IMR-90 (cell line): Measurements from ENCODE around the gene PRKCE. TPM values are rescaled to one million over a fixed set of nuclear protein-coding genes. Genes with fewer than 3 reads are reported as not detected.

Experiments
- ATAC-seq: fragments of 200-7000 bp; cut with Tn5 transposase; 2 replicates; pipeline ENCODE4 v1.9.1; 2020; ENCODE audit warnings: low read depth, mild to moderate bottlenecking, moderate library complexity
- BruUV-seq: library from RNA; stranded (reverse); fragments of 400-500 nt; replicated peaks from 2 replicates; lab custom pipeline; 2021; lab: Mats Ljungman, UMichigan
- CTCF ChIA-PET: fragments of 300-600 bp; formaldehyde crosslinking; extraction: SDS; loops from one replicate; lab custom pipeline; 2021; ENCODE audit warnings: antibody characterized with exemption; lab: Yijun Ruan, JAX
- POLR2A ChIA-PET: fragments of 300-600 bp; sonication (Branson Sonifier 250); formaldehyde crosslinking; loops from one replicate; lab custom pipeline; 2022; ENCODE audit warnings: antibody characterized with exemption; ENCODE audit not compliant: unreplicated experiment; lab: Charles Lee
- DNase-seq: peaks from one replicate; pipeline ENCODE4 v3.0.0; 2013
- H2AFZ ChIP-seq: replicated peaks from 2 replicates; pipeline ENCODE3; 2013; ENCODE audit warnings: low read length, mild to moderate bottlenecking; ENCODE audit not compliant: poor library complexity
- H2AK5ac ChIP-seq: 2 replicates; pipeline ENCODE4 v1.6.1; 2013; ENCODE audit warnings: low read depth, low read length, inconsistent platforms
- H2AK9ac ChIP-seq: replicated peaks from 2 replicates; pipeline ENCODE3; 2013; ENCODE audit warnings: mild to moderate bottlenecking, low read depth, low read length, moderate library complexity; ENCODE audit not compliant: poor library complexity
- H2BK120ac ChIP-seq: 2 replicates; pipeline ENCODE4 v1.6.1; 2013; ENCODE audit warnings: low read depth, low read length, inconsistent platforms
- H2BK15ac ChIP-seq: 3 replicates; pipeline ENCODE4 v1.6.1; 2013; ENCODE audit warnings: low read depth, low read length, inconsistent platforms
- H2BK20ac ChIP-seq: 2 replicates; pipeline ENCODE4 v1.6.1; 2013; ENCODE audit warnings: low read depth, mild to moderate bottlenecking, inconsistent platforms, low read length, moderate library complexity
- H2BK5ac ChIP-seq: 2 replicates; pipeline ENCODE4 v1.6.1; 2013; ENCODE audit warnings: mild to moderate bottlenecking, low read depth, low read length, inconsistent platforms; ENCODE audit not compliant: poor library complexity, severe bottlenecking
- H3K14ac ChIP-seq: replicated peaks from 2 replicates; pipeline ENCODE4 v1.6.1; 2013; ENCODE audit warnings: low read depth, low read length, inconsistent platforms
- H3K18ac ChIP-seq: 2 replicates; pipeline ENCODE4 v1.6.1; 2013; ENCODE audit warnings: low read depth, low read length, control low read depth
- H3K23ac ChIP-seq: 2 replicates; pipeline ENCODE4 v1.6.1; 2013; ENCODE audit warnings: low read depth, low read length, inconsistent platforms
- H3K27ac ChIP-seq: 2 replicates; pipeline ENCODE4 v1.5.1; 2013; ENCODE audit warnings: mild to moderate bottlenecking, control low read depth, low read length; ENCODE audit not compliant: insufficient read depth
- H3K27me3 ChIP-seq: 2 replicates; pipeline ENCODE4 v1.6.1; 2013; ENCODE audit warnings: low read length; ENCODE audit not compliant: control insufficient read depth, insufficient read depth
- H3K36me3 ChIP-seq: 2 replicates; pipeline ENCODE4 v1.6.1; 2013; ENCODE audit warnings: low read length, mixed read lengths; ENCODE audit not compliant: control insufficient read depth, insufficient read depth
- H3K4ac ChIP-seq: 2 replicates; pipeline ENCODE4 v1.6.1; 2013; ENCODE audit warnings: low read depth, low read length, inconsistent platforms
- H3K4me1 ChIP-seq: 2 replicates; pipeline ENCODE4 v1.6.1; 2013; ENCODE audit warnings: low read length, mixed read lengths; ENCODE audit not compliant: control insufficient read depth, insufficient read depth
- H3K4me2 ChIP-seq: 2 replicates; pipeline ENCODE4 v1.6.1; 2013; ENCODE audit warnings: low read depth, mild to moderate bottlenecking, control low read depth, low read length, moderate library complexity
- H3K4me3 ChIP-seq: 2 replicates; pipeline ENCODE4 v1.5.1; 2013; ENCODE audit warnings: low read depth, mild to moderate bottlenecking, control low read depth, low read length, moderate library complexity; ENCODE audit not compliant: insufficient read depth
- H3K56ac ChIP-seq: 2 replicates; pipeline ENCODE4 v1.6.1; 2013; ENCODE audit warnings: low read length, inconsistent platforms; ENCODE audit not compliant: insufficient read depth; ENCODE audit errors: extremely low read depth
- H3K79me1 ChIP-seq, 2 experiments: 2 replicates each; pipeline ENCODE4 v1.6.1; 2013; ENCODE audit warnings: low read length in 2 of 2, inconsistent platforms in 1 of 2, low read depth in 1 of 2
- H3K9ac ChIP-seq: 2 replicates; pipeline ENCODE4 v1.6.1; 2013; ENCODE audit warnings: low read depth, low read length, control low read depth
- H3K9me1 ChIP-seq: 2 replicates; pipeline ENCODE4 v1.6.1; 2013; ENCODE audit warnings: low read length, inconsistent platforms; ENCODE audit not compliant: insufficient read depth
- H3K9me3 ChIP-seq: 2 replicates; pipeline ENCODE4 v1.6.1; 2013; ENCODE audit warnings: low read length; ENCODE audit not compliant: control insufficient read depth, insufficient read depth
- H4K20me1 ChIP-seq: 2 replicates; pipeline ENCODE4 v1.6.1; 2013; ENCODE audit warnings: low read length, inconsistent platforms; ENCODE audit not compliant: insufficient read depth
- H4K5ac ChIP-seq: 2 replicates; pipeline ENCODE4 v1.6.1; 2013; ENCODE audit warnings: mild to moderate bottlenecking, low read depth, low read length, control low read depth
- H4K8ac ChIP-seq, 2 experiments: 2 replicates each; pipeline ENCODE4 v1.6.1; 2013; ENCODE audit warnings: low read depth in 2 of 2, low read length in 2 of 2, control low read depth in 1 of 2, inconsistent platforms in 1 of 2
- H4K91ac ChIP-seq: 2 replicates; pipeline ENCODE4 v1.6.1; 2013; ENCODE audit warnings: low read depth, low read length, inconsistent platforms; ENCODE audit not compliant: insufficient read depth
- NFE2L2 ChIP-seq: fragments of 150-350 bp; IDR thresholded peaks from 2 replicates; pipeline ENCODE4 v1.6.1; 2016; ENCODE audit warnings: low read depth, mild to moderate bottlenecking, low read length
- RAD21 ChIP-seq: IDR thresholded peaks from 2 replicates; pipeline ENCODE4 v1.6.1; 2012; ENCODE audit warnings: low read length, improper control_type of control experiment
- USF2 ChIP-seq: fragments of 150-350 bp; IDR thresholded peaks from 2 replicates; pipeline ENCODE4 v1.6.1; 2017; ENCODE audit warnings: mild to moderate bottlenecking, antibody characterized with exemption, low read length, low read depth
- WGBS, 2 experiments: methylation state at CpG; one replicate each; pipeline versions ENCODE4 v1.1.5 to v1.1.7; 2013; ENCODE audit warnings: missing lambda C conversion rate in 2 of 2; ENCODE audit not compliant: insufficient read length in 1 of 2; ENCODE audit errors: extremely low coverage in 2 of 2; 5-methylcytosine and 5-hydroxymethylcytosine counted together
- dilution Hi-C: fragments of 300-500 bp; cut with HindIII; formaldehyde crosslinking; loops from one replicate; pipeline ENCODE4 v1.14.3; 2018; ENCODE audit warnings: low sequenced_read_pairs; ENCODE audit not compliant: unreplicated experiment
- in situ Hi-C: fragments of 300-500 bp; cut with MboI; formaldehyde crosslinking; loops from 3 replicates; pipeline ENCODE4 v1.14.3; 2019; ENCODE audit warnings: low sequenced_read_pairs, inconsistent platforms, mixed read lengths
- intact Hi-C: fragments of 100-400 bp; cut with micrococcal nuclease; formaldehyde crosslinking; loops from 2 replicates; pipeline ENCODE4 v1.10.0; 2022
- polyA plus RNA-seq, 3 experiments: library from polyadenylated mRNA; depleted of rRNA; stranded (reverse); fragments of >200 nt; gene quantifications; 2 replicates each; pipeline ENCODE4 v1.2.3, GENCODE V29; 2012; ENCODE audit warnings: low replicate concordance in 1 of 3
- total RNA-seq: library from RNA; depleted of rRNA; stranded (reverse); fragments of >200 nt; gene quantifications from 2 replicates; pipeline ENCODE4 v1.2.3, GENCODE V29; 2012

PRKCE gene
- total and polyA plus RNA-seq, 2 of the 4 experiments (the other 2 are of a cell fraction): 8.1 to 32.4 TPM

- POLR2A ChIA-PET: no interaction called here
- no peaks in the 10 kb centered on the region for H3K27me3 ChIP-seq
- no peak overlapping the region for H3K4ac ChIP-seq
- H2AK5ac ChIP-seq: 0 out of 2 replicates have a peak overlapping the region, but pooled peaks have one; percentile 21
- no peak for DNase-seq
- H4K5ac ChIP-seq: no peak overlapping the region
- peaks cover 32% of the 10 kb centered on the region for H3K4me1 ChIP-seq
- no peak for TF ChIP-seq RAD21
- TF ChIP-seq USF2: no peak
- TF ChIP-seq NFE2L2: no peak
- H3K9me3 ChIP-seq: no peaks in the 10 kb centered on the region
- H4K8ac ChIP-seq: no peak overlapping the region
- no peak overlapping the region for H4K91ac ChIP-seq
- H2AK9ac ChIP-seq: no peak overlapping the region
- H4K20me1 ChIP-seq: no peaks in the 10 kb centered on the region
- H3K14ac ChIP-seq: no peak overlapping the region
- no peak overlapping the region for H3K4me3 ChIP-seq
- WGBS, 2 experiments: 52% methylated on average over 2 of the region's 6 CpGs; no CpG with 5 or more reads in 1 of the 2 experiments
- H3K56ac ChIP-seq: no peak overlapping the region
- no peak overlapping the region for H3K18ac ChIP-seq
- no peak overlapping the region for H3K9ac ChIP-seq
- no peak overlapping the region for H3K23ac ChIP-seq
- no peak overlapping the region for H2BK5ac ChIP-seq
- H3K9me1 ChIP-seq: peaks cover 34% of the 10 kb centered on the region
- peaks cover 9% of the 10 kb centered on the region; the same call in 1 of the 2 replicates for H3K36me3 ChIP-seq
- H3K27ac ChIP-seq: no peak overlapping the region
- no peak overlapping the region for H2AFZ ChIP-seq
- in situ Hi-C loops (no loop called here), intact Hi-C loops (no loop called here), dilution Hi-C loops (no loop called here)
- no peak overlapping the region for H2BK120ac ChIP-seq
- H2BK20ac ChIP-seq: no peak overlapping the region
- no TSS peak for BruUV-seq
- H3K79me1 ChIP-seq: peaks cover 0 to 13% of the 10 kb centered on the region in 2 experiments; a peak in 2 of 4 replicates
- ATAC-seq: no peak
- H3K4me2 ChIP-seq: no peak overlapping the region
- CTCF ChIA-PET: no interaction called here
- no peak overlapping the region for H2BK15ac ChIP-seq
Observed at GRCh38 chr2:46160326-46160725, 508.9 kb downstream of the PRKCE start.
